Fibroblast of skin of left quadriceps (primary cell): ENCODE results near the gene TRMT112.

Experiments
- DNase-seq, 2 experiments: peaks; one replicate each; pipeline ENCODE4 v3.0.0-alpha.2; 2013; ENCODE audit warnings: low read depth in 2 of 2

The TRMT112 gene

GRCh38 chr11:64275031-64275800, 42.1 kb downstream of the TRMT112 start:
- no peak for DNase-seq

GRCh38 chr11:64269540-64270220, 47.7 kb downstream of the TRMT112 start:
- DNase-seq: peak; percentile 100

- no peak for DNase-seq
Measured at GRCh38 chr11:64268893-64269539, 48.3 kb downstream of the TRMT112 start.

DNA sequence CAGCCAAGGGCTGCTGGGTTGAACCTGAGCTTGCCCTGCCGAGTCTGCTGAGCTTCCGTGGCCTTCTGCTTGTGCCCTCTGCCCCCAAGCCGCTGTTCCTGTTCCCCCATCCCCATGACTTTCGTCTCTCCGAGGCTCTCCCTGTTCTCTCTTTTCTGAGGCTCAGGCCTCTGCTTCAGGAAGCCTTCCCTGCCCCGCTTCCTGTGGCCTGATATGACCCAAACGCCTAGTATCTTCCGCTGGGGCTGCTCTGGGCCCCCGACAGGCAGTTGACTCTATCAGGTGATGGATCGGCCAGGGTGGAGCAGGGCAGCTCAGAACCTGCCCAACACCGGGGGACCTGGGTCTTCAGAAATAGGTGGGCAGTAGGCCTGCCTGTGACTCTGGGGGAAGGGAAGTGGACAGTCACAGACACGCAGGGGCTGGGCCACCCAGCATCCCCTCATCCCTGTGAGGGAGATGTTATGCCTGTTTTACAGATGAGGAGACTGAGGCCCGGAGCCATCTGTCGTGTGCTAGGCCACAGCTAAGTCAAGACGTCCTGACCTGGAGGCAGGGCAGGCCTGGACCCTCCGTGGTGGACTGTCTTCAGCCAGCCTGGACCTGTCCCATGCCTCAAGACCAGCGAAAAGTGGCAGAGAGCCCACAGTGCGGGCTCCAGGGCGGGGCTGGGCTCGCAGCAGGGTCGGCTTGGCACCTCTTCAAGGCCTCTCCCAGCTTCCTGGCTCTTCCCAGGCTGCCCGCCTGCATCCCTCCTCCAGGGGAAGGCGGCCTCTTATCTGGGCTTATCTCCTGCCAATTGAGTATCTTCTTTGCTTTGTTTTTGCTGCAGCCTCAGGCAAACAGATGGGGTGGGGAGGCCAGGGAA, 49.1 kb downstream of the TRMT112 start:
- DNase-seq: no peak

DNA sequence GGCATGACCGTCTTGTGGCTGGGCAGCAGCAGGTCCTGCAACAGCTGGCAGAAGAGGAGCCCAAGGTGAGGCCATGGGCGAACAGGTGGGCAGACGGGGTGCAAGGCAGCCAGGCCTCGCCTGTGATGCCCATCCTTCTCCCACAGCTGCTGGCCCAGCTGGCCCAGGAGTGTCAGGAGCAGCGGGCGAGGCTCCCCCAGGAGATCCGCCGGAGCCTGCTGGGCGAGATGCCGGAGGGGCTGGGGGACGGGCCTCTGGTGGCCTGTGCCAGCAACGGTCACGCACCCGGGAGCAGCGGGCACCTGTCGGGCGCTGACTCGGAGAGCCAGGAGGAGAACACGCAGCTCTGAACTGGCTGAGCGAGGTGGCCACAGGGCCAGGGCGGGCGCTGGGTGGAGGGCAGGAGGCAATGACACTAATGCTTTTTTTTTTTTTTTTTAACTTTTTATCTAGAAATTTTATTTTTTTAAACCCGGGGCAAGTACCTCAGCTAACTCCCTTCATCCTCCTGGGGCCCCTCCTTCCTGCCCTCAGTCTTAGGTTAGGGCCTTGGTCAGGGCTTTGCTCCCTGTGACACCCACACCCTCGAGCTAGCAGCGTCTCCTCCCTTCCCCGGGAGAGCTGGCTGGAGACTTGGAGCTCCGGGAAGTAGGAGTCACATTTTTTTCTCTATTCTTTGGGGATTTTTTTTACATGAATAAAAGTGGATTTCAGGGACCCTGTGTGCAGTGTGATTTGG, 50.0 kb downstream of the TRMT112 start:
- DNase-seq: no peak
